DND-41 (cell line): ENCODE measurements around the gene NR3C1.

Source experiments
- EZH2 ChIP-seq: IDR thresholded peaks from 3 replicates; pipeline ENCODE4 v1.6.1; 2012; ENCODE audit warnings: borderline replicate concordance, low read depth, mild to moderate bottlenecking, moderate library complexity, low read length, inconsistent platforms; ENCODE audit not compliant: severe bottlenecking
- TF ChIP-seq, protein P1 (sequence below): IDR thresholded peaks from 2 replicates; pipeline ENCODE4 v1.5.1; 2012; ENCODE audit warnings: borderline replicate concordance, low read length, moderate library complexity, mild to moderate bottlenecking; ENCODE audit not compliant: poor library complexity, severe bottlenecking; ENCODE audit errors: extremely low read depth

DNA sequence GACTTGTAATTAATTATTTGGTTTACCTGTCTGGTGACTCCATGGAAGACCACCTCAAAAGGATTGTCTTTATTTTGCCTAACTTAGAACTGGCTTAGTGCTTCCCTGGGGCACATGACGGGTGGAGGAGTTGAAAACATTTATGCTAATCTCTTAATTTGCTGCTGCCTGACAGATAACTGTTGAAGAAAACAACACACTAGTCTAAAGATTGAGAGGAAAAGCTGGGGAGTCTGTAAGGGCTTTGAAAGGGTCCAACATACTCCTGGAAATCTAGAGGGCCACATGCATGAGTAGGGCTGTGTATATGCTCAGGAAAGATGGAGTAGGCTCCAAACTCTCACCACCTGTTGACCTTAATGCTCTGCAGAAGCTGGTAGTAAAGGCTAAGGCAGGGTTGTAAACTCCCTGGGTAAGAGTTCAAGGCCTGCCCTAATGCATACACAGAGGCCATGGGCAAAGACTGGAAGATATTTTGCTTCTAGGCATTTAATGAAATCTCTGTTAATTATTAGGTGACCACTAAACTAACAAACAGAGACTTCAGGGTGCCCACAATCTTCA is 40.7 kb downstream of the NR3C1 start:
- TF ChIP-seq, protein P1, sequence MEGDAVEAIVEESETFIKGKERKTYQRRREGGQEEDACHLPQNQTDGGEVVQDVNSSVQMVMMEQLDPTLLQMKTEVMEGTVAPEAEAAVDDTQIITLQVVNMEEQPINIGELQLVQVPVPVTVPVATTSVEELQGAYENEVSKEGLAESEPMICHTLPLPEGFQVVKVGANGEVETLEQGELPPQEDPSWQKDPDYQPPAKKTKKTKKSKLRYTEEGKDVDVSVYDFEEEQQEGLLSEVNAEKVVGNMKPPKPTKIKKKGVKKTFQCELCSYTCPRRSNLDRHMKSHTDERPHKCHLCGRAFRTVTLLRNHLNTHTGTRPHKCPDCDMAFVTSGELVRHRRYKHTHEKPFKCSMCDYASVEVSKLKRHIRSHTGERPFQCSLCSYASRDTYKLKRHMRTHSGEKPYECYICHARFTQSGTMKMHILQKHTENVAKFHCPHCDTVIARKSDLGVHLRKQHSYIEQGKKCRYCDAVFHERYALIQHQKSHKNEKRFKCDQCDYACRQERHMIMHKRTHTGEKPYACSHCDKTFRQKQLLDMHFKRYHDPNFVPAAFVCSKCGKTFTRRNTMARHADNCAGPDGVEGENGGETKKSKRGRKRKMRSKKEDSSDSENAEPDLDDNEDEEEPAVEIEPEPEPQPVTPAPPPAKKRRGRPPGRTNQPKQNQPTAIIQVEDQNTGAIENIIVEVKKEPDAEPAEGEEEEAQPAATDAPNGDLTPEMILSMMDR: no peak
- no peak for TF ChIP-seq EZH2
